Astrocyte of the spinal cord (primary cell): ENCODE results near the gene ZNF574.

Source experiments
- DNase-seq: peaks from one replicate; pipeline ENCODE4 v3.0.0; 2011; ENCODE audit warnings: low read depth, low spot score
- H3K4me3 ChIP-seq: 2 replicates; pipeline ENCODE4 v1.5.1; 2011; ENCODE audit warnings: low read depth, mild to moderate bottlenecking, low read length, moderate library complexity
- in situ Hi-C: cut with HindIII; loops from 2 replicates; pipeline ENCODE4 v1.10.0; 2017; ENCODE audit warnings: low sequenced_read_pairs
- TF ChIP-seq, protein P1 (sequence below): IDR thresholded peaks from 2 replicates; pipeline ENCODE4 v1.5.1; 2012; ENCODE audit warnings: low read depth, mild to moderate bottlenecking, low read length, inconsistent platforms

ZNF574 gene

DNA sequence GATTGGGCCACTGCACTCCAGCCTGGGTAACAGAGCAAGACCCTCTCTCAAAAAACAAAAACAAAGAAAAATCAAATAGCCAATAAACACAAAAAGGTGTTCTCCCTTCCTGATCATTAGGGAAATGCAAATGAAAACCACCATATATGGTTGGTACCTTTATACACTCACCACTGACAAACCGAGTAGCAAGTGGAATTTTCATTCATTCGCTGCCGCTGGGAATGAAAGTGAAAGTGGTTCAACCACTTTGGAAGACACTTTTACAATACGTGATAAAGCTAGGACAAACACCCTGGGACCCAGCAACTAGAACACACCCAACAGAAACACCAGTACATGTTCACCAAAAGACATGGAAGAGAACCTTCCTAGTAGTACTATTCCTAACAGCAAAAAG is 27.0 kb upstream of the ZNF574 start:
- H3K4me3 ChIP-seq = no peak overlapping the region
- in situ Hi-C loops = no loop called here
- TF ChIP-seq, protein P1, sequence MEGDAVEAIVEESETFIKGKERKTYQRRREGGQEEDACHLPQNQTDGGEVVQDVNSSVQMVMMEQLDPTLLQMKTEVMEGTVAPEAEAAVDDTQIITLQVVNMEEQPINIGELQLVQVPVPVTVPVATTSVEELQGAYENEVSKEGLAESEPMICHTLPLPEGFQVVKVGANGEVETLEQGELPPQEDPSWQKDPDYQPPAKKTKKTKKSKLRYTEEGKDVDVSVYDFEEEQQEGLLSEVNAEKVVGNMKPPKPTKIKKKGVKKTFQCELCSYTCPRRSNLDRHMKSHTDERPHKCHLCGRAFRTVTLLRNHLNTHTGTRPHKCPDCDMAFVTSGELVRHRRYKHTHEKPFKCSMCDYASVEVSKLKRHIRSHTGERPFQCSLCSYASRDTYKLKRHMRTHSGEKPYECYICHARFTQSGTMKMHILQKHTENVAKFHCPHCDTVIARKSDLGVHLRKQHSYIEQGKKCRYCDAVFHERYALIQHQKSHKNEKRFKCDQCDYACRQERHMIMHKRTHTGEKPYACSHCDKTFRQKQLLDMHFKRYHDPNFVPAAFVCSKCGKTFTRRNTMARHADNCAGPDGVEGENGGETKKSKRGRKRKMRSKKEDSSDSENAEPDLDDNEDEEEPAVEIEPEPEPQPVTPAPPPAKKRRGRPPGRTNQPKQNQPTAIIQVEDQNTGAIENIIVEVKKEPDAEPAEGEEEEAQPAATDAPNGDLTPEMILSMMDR = no peak
- no peak for DNase-seq

GRCh38 chr19:42051166-42052115 is 24.5 kb upstream of the ZNF574 start:
- no peak overlapping the region for H3K4me3 ChIP-seq
- in situ Hi-C loops = no loop called here
- TF ChIP-seq, protein P1 = no peak
- no peak for DNase-seq

DNA sequence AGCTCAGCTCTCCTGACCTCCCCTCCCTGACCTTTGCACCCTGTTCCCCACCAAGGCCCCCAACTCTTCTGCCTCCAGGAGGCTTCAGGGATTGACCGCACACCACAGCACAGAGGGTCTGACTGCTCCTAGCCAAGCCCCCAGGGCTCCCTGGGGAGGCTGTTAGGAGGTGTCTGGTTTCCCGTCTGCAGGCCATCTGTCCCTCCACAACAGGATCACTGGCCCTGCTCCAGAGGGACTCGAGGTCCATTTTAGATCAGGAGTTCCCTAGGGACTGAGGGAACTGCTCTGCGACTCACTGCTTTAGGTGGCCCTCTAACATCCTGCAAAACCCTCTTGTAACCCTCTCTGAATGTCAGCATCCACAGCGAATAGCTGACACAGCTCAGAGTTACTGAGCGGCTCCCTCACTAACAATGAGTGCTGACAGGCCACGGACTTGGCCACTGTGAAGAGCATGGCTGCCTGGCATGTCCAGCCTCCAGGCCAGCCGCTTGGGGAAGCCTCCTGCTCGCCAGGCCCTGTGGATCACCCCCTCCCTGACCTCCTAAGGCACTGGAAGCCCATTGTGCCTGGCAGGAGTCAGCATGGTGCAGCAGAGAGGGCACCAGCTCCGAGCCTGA is 23.6 kb upstream of the ZNF574 start:
- no peak for DNase-seq
- in situ Hi-C loops = no loop called here
- H3K4me3 ChIP-seq = no peak overlapping the region
- TF ChIP-seq, protein P1 = no peak

GRCh38 chr19:42053037-42053935 is 22.7 kb upstream of the ZNF574 start:
- DNase-seq = no peak
- TF ChIP-seq, protein P1 = no peak
- in situ Hi-C loops = no loop called here
- H3K4me3 ChIP-seq = no peak overlapping the region

GRCh38 chr19:42054205-42054604 is 21.8 kb upstream of the ZNF574 start:
- in situ Hi-C loops = no loop called here
- no peak for DNase-seq
- TF ChIP-seq, protein P1 = no peak
- H3K4me3 ChIP-seq = no peak overlapping the region

GRCh38 chr19:42057846-42058245 is 18.1 kb upstream of the ZNF574 start:
- TF ChIP-seq, protein P1 = no peak
- DNase-seq = no peak
- no peak overlapping the region for H3K4me3 ChIP-seq
- in situ Hi-C loops = no loop called here
